NB4 (cell line): ENCODE data around the gene HSD11B1L.

Experiments used
- MYC ChIP-seq: IDR thresholded peaks from 2 replicates; pipeline ENCODE4 v1.6.1; 2011; ENCODE audit warnings: low read depth, low read length
- POLR2A ChIP-seq: IDR thresholded peaks from 2 replicates; pipeline ENCODE4 v1.6.1; 2011; ENCODE audit warnings: mild to moderate bottlenecking; ENCODE audit not compliant: insufficient read length; ENCODE audit errors: extremely low read depth
- TF ChIP-seq, protein P1 (sequence below): IDR thresholded peaks from one replicate; pipeline ENCODE4 v1.5.1; 2012; ENCODE audit warnings: low read depth, low read length
- TF ChIP-seq, protein P2 (sequence below): IDR thresholded peaks from 2 replicates; pipeline ENCODE4 v1.6.1; 2011; ENCODE audit warnings: low read depth, low read length

DNA sequence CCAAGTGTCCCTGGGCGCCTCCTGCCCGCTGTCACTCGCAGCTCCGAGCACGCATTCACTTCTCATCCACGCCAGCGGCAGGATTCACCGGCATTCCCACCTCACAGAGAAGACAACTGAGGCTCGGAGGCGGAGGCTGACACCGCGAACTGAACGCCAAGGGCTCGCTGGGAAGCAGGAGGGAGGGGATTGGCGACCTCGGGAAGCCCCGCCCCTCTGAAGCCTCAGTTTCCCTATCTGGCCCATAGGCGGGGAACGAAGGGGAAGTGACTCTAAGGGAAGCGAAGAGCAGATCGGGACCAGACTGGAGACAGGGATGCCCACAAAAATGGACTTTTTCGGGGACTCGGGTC is 767 bp upstream of the HSD11B1L start:
- TF ChIP-seq, protein P1, sequence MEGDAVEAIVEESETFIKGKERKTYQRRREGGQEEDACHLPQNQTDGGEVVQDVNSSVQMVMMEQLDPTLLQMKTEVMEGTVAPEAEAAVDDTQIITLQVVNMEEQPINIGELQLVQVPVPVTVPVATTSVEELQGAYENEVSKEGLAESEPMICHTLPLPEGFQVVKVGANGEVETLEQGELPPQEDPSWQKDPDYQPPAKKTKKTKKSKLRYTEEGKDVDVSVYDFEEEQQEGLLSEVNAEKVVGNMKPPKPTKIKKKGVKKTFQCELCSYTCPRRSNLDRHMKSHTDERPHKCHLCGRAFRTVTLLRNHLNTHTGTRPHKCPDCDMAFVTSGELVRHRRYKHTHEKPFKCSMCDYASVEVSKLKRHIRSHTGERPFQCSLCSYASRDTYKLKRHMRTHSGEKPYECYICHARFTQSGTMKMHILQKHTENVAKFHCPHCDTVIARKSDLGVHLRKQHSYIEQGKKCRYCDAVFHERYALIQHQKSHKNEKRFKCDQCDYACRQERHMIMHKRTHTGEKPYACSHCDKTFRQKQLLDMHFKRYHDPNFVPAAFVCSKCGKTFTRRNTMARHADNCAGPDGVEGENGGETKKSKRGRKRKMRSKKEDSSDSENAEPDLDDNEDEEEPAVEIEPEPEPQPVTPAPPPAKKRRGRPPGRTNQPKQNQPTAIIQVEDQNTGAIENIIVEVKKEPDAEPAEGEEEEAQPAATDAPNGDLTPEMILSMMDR, result no peak
- TF ChIP-seq POLR2A (no peak), MYC (no peak)
- TF ChIP-seq, protein P2, sequence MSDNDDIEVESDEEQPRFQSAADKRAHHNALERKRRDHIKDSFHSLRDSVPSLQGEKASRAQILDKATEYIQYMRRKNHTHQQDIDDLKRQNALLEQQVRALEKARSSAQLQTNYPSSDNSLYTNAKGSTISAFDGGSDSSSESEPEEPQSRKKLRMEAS, result no peak
